ENCODE data around the gene SMIM7. TPM values are rescaled to one million over a fixed set of nuclear protein-coding genes. Genes with fewer than 3 reads are reported as not detected.
A peak's percentile ranks its signal among the peaks of the same experiment; 100 is the strongest.

The SMIM7 gene
- total RNA-seq, 4 donors from 2014 or later = 36.4 to 60.5 (median 49.8) TPM

- H3K9me3 ChIP-seq = no peaks in the 10 kb centered on the region
- no peak for ATAC-seq
- H3K36me3 ChIP-seq = no peaks in the 10 kb centered on the region
- in situ Hi-C loops (cut with MboI; ENCODE audit: low sequenced_read_pairs in 4 of 4) (no loop called here), intact Hi-C loops (cut with DNase I; ENCODE audit: low total_unique reads) (loop anchor here (2.0 kb wide), 1 partner anchor 58 kb away; no protein-coding TSS in a partner anchor)
- peaks cover 63 to 68% of the 10 kb centered on the region in 2 donors for H3K4me1 ChIP-seq
- no peaks in the 10 kb centered on the region for H3K27me3 ChIP-seq
- no peak for DNase-seq
- H3K4me3 ChIP-seq = no peak overlapping the region
- peak overlapping the region; percentile 79 to 87 (median 83) for H3K27ac ChIP-seq
- TF ChIP-seq POLR2A (IDR thresholded peaks at IDR 0.05) (no peak), CTCF (IDR thresholded peaks at IDR 0.05 in 4 of 5, conservative IDR thresholded peaks at IDR 0.05 in 1 of 5) (no peak)
These were observed 47.3 kb downstream of the SMIM7 start for GRCh38 chr19:16612636-16613035.

GRCh38 chr19:16611121-16611520 is 48.8 kb downstream of the SMIM7 start:
- no peak for ATAC-seq
- peaks cover 65 to 68% of the 10 kb centered on the region in 2 donors for H3K4me1 ChIP-seq
- H3K27me3 ChIP-seq = no peaks in the 10 kb centered on the region
- no peak for TF ChIP-seq POLR2A (IDR thresholded peaks at IDR 0.05)
- no peak for TF ChIP-seq CTCF (IDR thresholded peaks at IDR 0.05 in 4 of 5, conservative IDR thresholded peaks at IDR 0.05 in 1 of 5)
- H3K4me3 ChIP-seq = no peak overlapping the region
- in situ Hi-C loops (cut with MboI; ENCODE audit: low sequenced_read_pairs in 4 of 4) (no loop called here), intact Hi-C loops (cut with DNase I; ENCODE audit: low total_unique reads) (no loop called here)
- no peaks in the 10 kb centered on the region for H3K9me3 ChIP-seq
- no peak for DNase-seq
- H3K27ac ChIP-seq = peak overlapping the region; percentile 79 to 87 (median 83)
- H3K36me3 ChIP-seq = no peaks in the 10 kb centered on the region

- Histone ChIP-seq H3K9me3 (no peaks in the 10 kb centered on the region), H3K27ac (peak overlapping the region; percentile 79 to 87 (median 84)), H3K27me3 (no peaks in the 10 kb centered on the region), H3K36me3 (no peaks in the 10 kb centered on the region), H3K4me3 (no peak overlapping the region), H3K4me1 (peaks cover 69 to 79% of the 10 kb centered on the region in 2 donors)
- no peak for DNase-seq
- intact Hi-C loops (cut with DNase I; ENCODE audit: low total_unique reads) (loop anchor here (10.0 kb wide), 1 partner anchor 215 kb away; the partner anchor contains the start of gene SIN3B), in situ Hi-C loops (cut with MboI; ENCODE audit: low sequenced_read_pairs in 4 of 4) (no loop called here)
- TF ChIP-seq CTCF (IDR thresholded peaks at IDR 0.05 in 4 of 5, conservative IDR thresholded peaks at IDR 0.05 in 1 of 5) = no peak
- TF ChIP-seq POLR2A (IDR thresholded peaks at IDR 0.05) = no peak
- no peak for ATAC-seq
These were observed 50.3 kb downstream of the SMIM7 start for GRCh38 chr19:16609511-16610200.

GRCh38 chr19:16608290-16608739 is 51.6 kb downstream of the SMIM7 start:
- ATAC-seq = peak; percentile 86 to 88

More at GRCh38 chr19:16608290-16608739, 51.6 kb downstream of the SMIM7 start:
- DNase-seq = peak; percentile 77 to 78
- no peak overlapping the region for H3K4me3 ChIP-seq
- H3K4me1 ChIP-seq = peaks cover 67 to 86% of the 10 kb centered on the region in 2 donors
- H3K27ac ChIP-seq = peak overlapping the region; percentile 79 to 86 (median 84)
- TF ChIP-seq CTCF (IDR thresholded peaks at IDR 0.05 in 4 of 5, conservative IDR thresholded peaks at IDR 0.05 in 1 of 5) (no peak), POLR2A (IDR thresholded peaks at IDR 0.05) (no peak)
- intact Hi-C loops (cut with DNase I; ENCODE audit: low total_unique reads) = loop anchor here (10.0 kb wide), 1 partner anchor 216 kb away; the partner anchor contains the start of gene SIN3B
- no peaks in the 10 kb centered on the region for H3K27me3 ChIP-seq
- no peaks in the 10 kb centered on the region for H3K36me3 ChIP-seq
- H3K9me3 ChIP-seq = no peaks in the 10 kb centered on the region
- in situ Hi-C loops (cut with MboI; ENCODE audit: low sequenced_read_pairs in 4 of 4) = no loop called here
